Measurements from ENCODE around the gene HS6ST1.
A peak's percentile ranks its signal among the peaks of the same experiment; 100 is the strongest.

GRCh38 chr2:128305555-128306080 lies 13.1 kb downstream of the HS6ST1 start:
- no peak for TF ChIP-seq POLR2A (IDR thresholded peaks at IDR 0.05)
- peak in 1 of 6 experiments; percentile 3 for TF ChIP-seq CTCF (IDR thresholded peaks at IDR 0.05)

All from adrenal gland (tissue), 5 donors.